DOHH2 (cell line): ENCODE results near the gene ATP6V0A4.
"Not testable (repeated sequence)": the region's sequence is repeated elsewhere in the genome, so short reads cannot be mapped to it uniquely, and the experiment has no call there.

Experiments used
- H3F3A ChIP-seq: fragments of 200-600 bp; sonication (generic), shearing (Covaris generic); 2 replicates; pipeline ENCODE4 v1.6.0; 2016; ENCODE audit warnings: antibody characterized with exemption, mild to moderate bottlenecking; ENCODE audit not compliant: control insufficient read depth, insufficient read depth
- H3K27ac ChIP-seq: fragments of 200-600 bp; sonication (generic); 2 replicates; pipeline ENCODE4 v1.5.1; 2014; ENCODE audit warnings: low read depth, mild to moderate bottlenecking, low read length, moderate library complexity
- H3K27me3 ChIP-seq: fragments of 200-600 bp; sonication (generic); 2 replicates; pipeline ENCODE4 v1.6.1; 2014; ENCODE audit warnings: mild to moderate bottlenecking, low read length, mixed read lengths; ENCODE audit not compliant: control insufficient read depth
- H3K36me3 ChIP-seq: fragments of 200-600 bp; sonication (generic); 2 replicates; pipeline ENCODE4 v1.6.1; 2014; ENCODE audit warnings: mild to moderate bottlenecking, low read length, moderate library complexity, mixed read lengths; ENCODE audit not compliant: control insufficient read depth
- H3K4me1 ChIP-seq: fragments of 200-600 bp; sonication (generic); 2 replicates; pipeline ENCODE4 v1.6.1; 2014; ENCODE audit warnings: mild to moderate bottlenecking, low read length, mixed read lengths; ENCODE audit not compliant: control insufficient read depth
- H3K4me2 ChIP-seq: fragments of 200-600 bp; sonication (generic); 2 replicates; pipeline ENCODE4 v1.6.0; 2014; ENCODE audit warnings: mild to moderate bottlenecking, low read length, moderate library complexity
- H3K4me3 ChIP-seq: fragments of 200-600 bp; sonication (generic); 2 replicates; pipeline ENCODE4 v1.5.1; 2014; ENCODE audit warnings: mild to moderate bottlenecking, low read length, mixed read lengths
- H3K79me2 ChIP-seq: fragments of 200-600 bp; sonication (generic); 2 replicates; pipeline ENCODE4 v1.6.1; 2014; ENCODE audit warnings: mild to moderate bottlenecking, low read length, mixed read lengths; ENCODE audit not compliant: control insufficient read depth
- H3K9me2 ChIP-seq: fragments of 200-600 bp; sonication (generic); replicated peaks from 2 replicates; pipeline ENCODE4 v1.6.1; 2014; ENCODE audit warnings: mild to moderate bottlenecking, low read length, mixed read lengths; ENCODE audit not compliant: control insufficient read depth
- H3K9me3 ChIP-seq: fragments of 200-600 bp; sonication (generic); 2 replicates; pipeline ENCODE4 v1.6.1; 2014; ENCODE audit warnings: antibody characterized with exemption, low read length, mixed read lengths; ENCODE audit not compliant: control insufficient read depth, insufficient read depth
- H4K20me1 ChIP-seq: fragments of 200-600 bp; sonication (generic); 2 replicates; pipeline ENCODE4 v1.6.0; 2014; ENCODE audit warnings: low read depth, mild to moderate bottlenecking, antibody characterized with exemption, low read length, moderate library complexity; ENCODE audit not compliant: control insufficient read depth, insufficient read depth
- EZH2phosphoT487 ChIP-seq: fragments of 200-600 bp; sonication (generic); IDR thresholded peaks from 2 replicates; pipeline ENCODE4 v1.6.1; 2017; ENCODE audit warnings: borderline replicate concordance, mild to moderate bottlenecking, antibody characterized with exemption, low read length, moderate library complexity, mixed read lengths
- TF ChIP-seq, protein P1 (sequence below): fragments of 200-600 bp; sonication (generic); IDR thresholded peaks from one replicate; pipeline ENCODE4 v1.5.1; 2014; ENCODE audit warnings: antibody characterized with exemption, mild to moderate bottlenecking, low read depth, low read length; ENCODE audit not compliant: poor library complexity, severe bottlenecking

The ATP6V0A4 gene

GRCh38 chr7:138814816-138815332 lies 16.9 kb upstream of the ATP6V0A4 start:
- TF ChIP-seq, protein P1, sequence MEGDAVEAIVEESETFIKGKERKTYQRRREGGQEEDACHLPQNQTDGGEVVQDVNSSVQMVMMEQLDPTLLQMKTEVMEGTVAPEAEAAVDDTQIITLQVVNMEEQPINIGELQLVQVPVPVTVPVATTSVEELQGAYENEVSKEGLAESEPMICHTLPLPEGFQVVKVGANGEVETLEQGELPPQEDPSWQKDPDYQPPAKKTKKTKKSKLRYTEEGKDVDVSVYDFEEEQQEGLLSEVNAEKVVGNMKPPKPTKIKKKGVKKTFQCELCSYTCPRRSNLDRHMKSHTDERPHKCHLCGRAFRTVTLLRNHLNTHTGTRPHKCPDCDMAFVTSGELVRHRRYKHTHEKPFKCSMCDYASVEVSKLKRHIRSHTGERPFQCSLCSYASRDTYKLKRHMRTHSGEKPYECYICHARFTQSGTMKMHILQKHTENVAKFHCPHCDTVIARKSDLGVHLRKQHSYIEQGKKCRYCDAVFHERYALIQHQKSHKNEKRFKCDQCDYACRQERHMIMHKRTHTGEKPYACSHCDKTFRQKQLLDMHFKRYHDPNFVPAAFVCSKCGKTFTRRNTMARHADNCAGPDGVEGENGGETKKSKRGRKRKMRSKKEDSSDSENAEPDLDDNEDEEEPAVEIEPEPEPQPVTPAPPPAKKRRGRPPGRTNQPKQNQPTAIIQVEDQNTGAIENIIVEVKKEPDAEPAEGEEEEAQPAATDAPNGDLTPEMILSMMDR = no peak
- H3K4me1 ChIP-seq = no peaks in the 10 kb centered on the region
- no peaks in the 10 kb centered on the region for H3K79me2 ChIP-seq
- no peak overlapping the region for H3K4me2 ChIP-seq
- H4K20me1 ChIP-seq = no peaks in the 10 kb centered on the region
- no peaks in the 10 kb centered on the region for H3F3A ChIP-seq
- H3K27me3 ChIP-seq = no peaks in the 10 kb centered on the region
- H3K9me3 ChIP-seq = no peaks in the 10 kb centered on the region
- no peaks in the 10 kb centered on the region for H3K36me3 ChIP-seq
- H3K4me3 ChIP-seq = no peak overlapping the region
- no peaks in the 10 kb centered on the region for H3K9me2 ChIP-seq
- H3K27ac ChIP-seq = no peak overlapping the region

- Histone ChIP-seq H3K27ac (no peak overlapping the region), H3K4me1 (peaks cover 4% of the 10 kb centered on the region; the same call in 1 of the 2 replicates), H3K9me2 (no peaks in the 10 kb centered on the region), H3K4me2 (no peak overlapping the region), H3K36me3 (no peaks in the 10 kb centered on the region), H3K4me3 (no peak overlapping the region), H4K20me1 (no peaks in the 10 kb centered on the region), H3K9me3 (no peaks in the 10 kb centered on the region), H3F3A (no peaks in the 10 kb centered on the region), H3K79me2 (no peaks in the 10 kb centered on the region), H3K27me3 (no peaks in the 10 kb centered on the region)
- TF ChIP-seq, protein P1 = no peak
- TF ChIP-seq EZH2phosphoT487 = no peak
These were observed 15.9 kb upstream of the ATP6V0A4 start for GRCh38 chr7:138813945-138814344.

- H3K27ac ChIP-seq, H3K9me2 ChIP-seq, H3K9me3 ChIP-seq: not testable (repeated sequence)
These were observed 13.3 kb upstream of the ATP6V0A4 start for GRCh38 chr7:138811327-138811726.

GRCh38 chr7:138809346-138809745 lies 11.3 kb upstream of the ATP6V0A4 start:
- Histone ChIP-seq H3K36me3 (no peaks in the 10 kb centered on the region), H3K79me2 (no peaks in the 10 kb centered on the region), H3K27ac (no peak overlapping the region), H4K20me1 (no peaks in the 10 kb centered on the region), H3K27me3 (no peaks in the 10 kb centered on the region), H3K4me3 (no peak overlapping the region), H3K4me1 (peaks cover 4% of the 10 kb centered on the region; the same call in 1 of the 2 replicates), H3K4me2 (no peak overlapping the region), H3K9me3 (no peaks in the 10 kb centered on the region), H3F3A (no peaks in the 10 kb centered on the region), H3K9me2 (no peaks in the 10 kb centered on the region)
- TF ChIP-seq EZH2phosphoT487 = no peak
- TF ChIP-seq, protein P1 = no peak

More at GRCh38 chr7:138811327-138811726, 13.3 kb upstream of the ATP6V0A4 start:
- not testable (repeated sequence) for H3F3A ChIP-seq, H3K4me2 ChIP-seq, H3K4me3 ChIP-seq, H3K4me1 ChIP-seq, H3K36me3 ChIP-seq, H3K79me2 ChIP-seq, H3K27me3 ChIP-seq, H4K20me1 ChIP-seq
